Measurements from ENCODE around the gene PLPP2.
A peak's percentile ranks its signal among the peaks of the same experiment; 100 is the strongest.

Gene PLPP2

GRCh38 chr19:293436-294110, 2.4 kb upstream of the PLPP2 start:
- no peak for DNase-seq (ENCODE audit: low spot score)

GRCh38 chr19:292951-293350, 1.7 kb upstream of the PLPP2 start:
- DNase-seq (ENCODE audit: low spot score): no peak

GRCh38 chr19:292281-292884, 1.2 kb upstream of the PLPP2 start:
- DNase-seq (ENCODE audit: low spot score): no peak

GRCh38 chr19:291561-292280, 518 bp upstream of the PLPP2 start:
- no peak for DNase-seq (ENCODE audit: low spot score)

- no peak for DNase-seq (ENCODE audit: low spot score)
Observed at GRCh38 chr19:290372-291005, 714 bp downstream of the PLPP2 start.

- no peak for DNase-seq (ENCODE audit: low spot score)
Observed at GRCh38 chr19:289651-290371, 1.4 kb downstream of the PLPP2 start.

- no peak for DNase-seq (ENCODE audit: low spot score)
Observed at GRCh38 chr19:288911-289310, 2.3 kb downstream of the PLPP2 start.

GRCh38 chr19:287381-287871, 3.8 kb downstream of the PLPP2 start:
- no peak for DNase-seq (ENCODE audit: low spot score)

GRCh38 chr19:283395-283794, 7.8 kb downstream of the PLPP2 start:
- peak; percentile 4 for DNase-seq (ENCODE audit: low spot score)

GRCh38 chr19:282501-282900, 8.7 kb downstream of the PLPP2 start:
- DNase-seq (ENCODE audit: low spot score): no peak

- DNase-seq (ENCODE audit: low spot score): no peak
Observed at GRCh38 chr19:281992-282391, 9.2 kb downstream of the PLPP2 start.

- no peak for DNase-seq (ENCODE audit: low spot score)
Observed at GRCh38 chr19:281156-281853, 9.9 kb downstream of the PLPP2 start.

GRCh38 chr19:280541-281009, 10.6 kb downstream of the PLPP2 start:
- DNase-seq (ENCODE audit: low spot score): no peak

- DNase-seq (ENCODE audit: low spot score): no peak
Observed at GRCh38 chr19:279656-280055, 11.5 kb downstream of the PLPP2 start.

GRCh38 chr19:279231-279630, 12.0 kb downstream of the PLPP2 start:
- DNase-seq (ENCODE audit: low spot score): no peak

GRCh38 chr19:277581-278165, 13.5 kb downstream of the PLPP2 start:
- DNase-seq (ENCODE audit: low spot score): no peak

GRCh38 chr19:277131-277530, 14.1 kb downstream of the PLPP2 start:
- DNase-seq (ENCODE audit: low spot score): no peak

- no peak for DNase-seq (ENCODE audit: low spot score)
Observed at GRCh38 chr19:275958-276646, 15.1 kb downstream of the PLPP2 start.

- no peak for DNase-seq (ENCODE audit: low spot score)
Observed at GRCh38 chr19:275000-275399, 16.2 kb downstream of the PLPP2 start.

- no peak for DNase-seq (ENCODE audit: low spot score)
Observed at GRCh38 chr19:273393-273792, 17.8 kb downstream of the PLPP2 start.

All from hepatic stellate cell (primary cell).